ENCODE measurements around the gene TECPR2.
"Not testable (repeated sequence)": the region's sequence is repeated elsewhere in the genome, so short reads cannot be mapped to it uniquely, and the experiment has no call there.

The TECPR2 gene

GRCh38 chr14:102544747-102545460, 182.2 kb downstream of the TECPR2 start:
- DNase-seq (ENCODE audit: insufficient read length, low spot score): no peak

GRCh38 chr14:102545461-102546265, 182.9 kb downstream of the TECPR2 start:
- no peak for FAIRE-seq
- no peak for DNase-seq (ENCODE audit: insufficient read length, low spot score)

More at GRCh38 chr14:102544747-102545460, 182.2 kb downstream of the TECPR2 start:
- no peak for FAIRE-seq

- DNase-seq (ENCODE audit: insufficient read length, low spot score): no peak
Measured at GRCh38 chr14:102548616-102549240, 186.0 kb downstream of the TECPR2 start.

GRCh38 chr14:102550927-102551401, 188.2 kb downstream of the TECPR2 start:
- not testable (repeated sequence) for FAIRE-seq; DNase-seq (ENCODE audit: insufficient read length, low spot score)

More at GRCh38 chr14:102548616-102549240, 186.0 kb downstream of the TECPR2 start:
- no peak for FAIRE-seq
